GM18870 (cell line): ENCODE data around the gene JDP2.

ENCODE experiments used
- ATAC-seq: cut with Tn5 transposase; IDR thresholded peaks from one replicate; pipeline ENCODE4 v1.9.1; 2021; ENCODE audit warnings: moderate library complexity; ENCODE audit not compliant: unreplicated experiment

JDP2 gene

DNA sequence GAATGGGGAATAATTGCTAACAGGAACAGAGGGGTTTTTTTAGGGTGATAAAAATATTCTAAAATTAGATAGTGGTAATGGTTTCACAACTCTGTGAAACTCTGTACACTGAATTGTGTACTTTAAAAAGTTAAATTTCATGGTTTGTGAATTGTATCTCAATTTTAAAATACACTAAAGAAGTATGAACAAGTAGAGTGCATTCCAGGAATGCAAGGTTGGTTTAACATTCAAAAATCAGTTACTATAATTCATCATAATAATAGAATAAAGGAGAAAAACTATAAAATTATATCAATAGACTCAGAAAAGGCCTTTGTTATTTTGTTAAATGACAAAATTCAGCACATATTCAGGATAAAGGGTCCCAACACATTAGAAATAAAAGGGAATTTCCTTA lies 83.4 kb downstream of the JDP2 start:
- no peak for ATAC-seq

DNA sequence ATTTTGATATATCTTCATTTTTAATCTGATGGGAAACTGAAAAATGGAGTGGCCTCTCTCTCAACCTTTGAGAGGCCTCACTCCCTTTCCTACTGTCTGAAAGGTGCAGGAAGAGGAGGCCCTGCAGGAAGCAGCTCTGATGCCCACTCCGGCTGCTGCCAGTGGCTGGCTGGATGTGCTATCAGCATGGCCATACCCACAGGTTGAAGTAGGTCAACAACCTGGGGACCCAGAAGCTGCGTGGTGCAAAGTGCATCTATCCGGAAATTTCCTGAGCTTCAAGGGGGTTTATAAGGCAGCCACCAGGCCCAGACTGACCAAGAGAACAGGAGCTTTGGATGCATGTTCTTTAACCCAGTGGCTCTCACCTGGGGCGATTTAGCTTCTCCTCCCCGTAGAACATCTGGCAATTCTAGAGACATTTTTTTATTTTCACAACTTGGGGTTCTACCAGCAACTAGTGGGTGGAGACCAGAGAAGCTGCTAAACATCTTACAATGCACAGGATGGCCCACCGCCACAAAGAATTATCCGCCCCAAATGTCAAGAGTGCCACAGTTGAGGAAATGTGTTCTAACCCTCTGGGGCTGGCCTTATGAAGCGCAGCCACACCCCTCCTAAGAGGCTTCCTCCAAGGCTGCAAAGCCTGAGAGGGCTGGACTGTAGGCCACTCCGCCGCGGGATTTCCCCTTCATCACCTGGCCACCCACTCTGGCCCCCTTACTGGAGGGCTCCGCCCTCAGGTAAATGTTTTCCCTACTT lies 86.3 kb downstream of the JDP2 start:
- ATAC-seq: no peak

DNA sequence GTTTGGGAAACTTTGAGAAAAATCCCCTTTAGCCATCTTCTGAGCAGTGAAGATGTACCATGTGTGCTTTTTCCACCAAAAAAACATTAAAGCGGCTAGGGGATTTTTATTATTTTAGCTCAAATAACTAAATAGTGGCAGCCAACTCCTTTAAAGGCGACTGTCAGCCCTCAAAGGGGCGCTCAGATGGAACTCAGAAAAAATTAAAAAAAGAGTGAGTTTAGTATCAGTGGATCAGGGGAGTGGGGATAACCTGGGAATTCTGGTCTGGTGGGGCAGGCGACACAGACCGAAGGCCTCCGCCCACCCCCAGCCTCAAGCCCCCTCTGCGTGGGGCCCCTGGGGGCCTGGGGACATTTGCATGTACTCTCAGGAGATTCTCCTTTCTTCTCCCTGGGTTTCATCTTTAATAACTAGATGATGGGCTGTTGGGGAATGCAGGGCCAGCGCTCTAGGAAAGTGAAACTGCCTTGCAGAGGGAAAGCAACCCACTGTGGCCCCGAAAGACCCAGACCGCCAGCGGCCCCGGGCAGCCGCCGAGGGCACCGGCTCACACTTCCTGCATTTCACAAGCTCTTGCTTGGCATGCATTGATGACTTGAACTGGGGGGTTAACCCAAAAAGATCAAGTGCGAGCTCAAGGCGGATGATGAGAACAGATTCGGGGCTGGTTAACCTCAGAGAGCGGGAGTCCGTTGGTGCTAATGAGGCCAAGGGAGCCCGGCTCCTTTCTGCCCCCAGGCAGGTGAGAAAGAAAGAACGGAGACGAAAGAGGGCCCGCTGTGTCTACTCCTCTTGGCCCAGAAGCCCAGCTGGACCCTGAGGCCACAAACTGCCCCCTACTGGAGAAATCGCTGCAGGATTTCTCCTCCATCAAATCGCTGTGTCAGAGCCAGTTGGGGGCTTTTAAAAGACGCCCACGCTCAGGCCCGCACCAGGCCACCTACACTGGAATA lies 87.1 kb downstream of the JDP2 start:
- peak; percentile 36 for ATAC-seq

DNA sequence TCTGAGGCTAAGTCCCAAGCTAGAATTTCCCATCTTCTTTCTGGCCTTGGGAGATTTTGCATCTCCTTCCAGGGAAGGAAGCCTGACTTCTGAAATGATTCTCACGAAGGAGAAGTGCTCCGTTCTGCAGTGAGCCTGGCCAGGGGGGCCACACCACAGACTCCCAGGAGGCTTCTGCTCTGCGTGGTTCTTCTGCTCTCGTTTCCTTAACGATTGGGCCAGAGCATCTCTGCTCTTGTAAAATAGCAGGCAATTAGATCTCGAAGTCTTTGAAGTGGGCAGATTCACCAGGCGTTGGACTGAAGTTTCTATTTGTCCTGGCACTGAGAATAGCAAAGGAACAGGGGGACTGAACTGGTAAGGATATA lies 87.8 kb downstream of the JDP2 start:
- ATAC-seq: no peak

DNA sequence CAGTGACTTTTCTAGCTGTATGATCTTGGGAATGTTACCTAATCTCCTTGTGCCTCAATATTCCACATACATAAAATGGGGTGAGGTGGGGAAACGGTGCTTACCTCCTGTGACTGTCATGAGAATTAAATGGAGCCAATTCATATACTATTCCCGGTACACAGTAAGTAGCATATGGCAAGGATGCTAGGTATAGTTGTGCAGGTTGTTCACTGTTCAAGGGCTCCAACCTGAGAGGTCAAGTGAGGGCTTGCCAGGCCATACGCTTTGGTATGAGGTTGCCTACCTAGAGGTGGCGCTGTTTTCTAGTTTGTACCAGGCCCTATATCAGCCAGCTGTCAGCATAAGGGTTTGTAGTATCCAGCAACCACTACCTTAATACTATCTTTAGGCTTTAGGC lies 90.8 kb downstream of the JDP2 start:
- ATAC-seq: no peak

DNA sequence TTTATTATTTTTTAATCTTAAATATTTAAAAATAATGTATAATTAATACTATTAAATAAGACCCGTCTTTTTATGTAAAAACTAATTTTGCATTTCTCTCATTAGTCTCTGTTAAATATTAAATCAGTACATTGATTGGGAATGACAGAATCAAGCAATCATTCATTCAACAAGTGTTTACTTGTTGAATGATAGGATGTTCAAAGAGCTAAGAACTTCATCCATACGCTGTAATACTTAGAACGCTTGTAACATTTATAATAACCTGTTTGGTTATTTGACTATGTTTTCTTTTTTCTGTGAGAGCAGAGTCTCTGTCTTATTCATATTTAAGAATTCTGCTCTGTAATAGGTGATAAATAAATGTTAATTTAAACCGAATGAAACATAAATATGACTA lies 91.6 kb downstream of the JDP2 start:
- no peak for ATAC-seq

DNA sequence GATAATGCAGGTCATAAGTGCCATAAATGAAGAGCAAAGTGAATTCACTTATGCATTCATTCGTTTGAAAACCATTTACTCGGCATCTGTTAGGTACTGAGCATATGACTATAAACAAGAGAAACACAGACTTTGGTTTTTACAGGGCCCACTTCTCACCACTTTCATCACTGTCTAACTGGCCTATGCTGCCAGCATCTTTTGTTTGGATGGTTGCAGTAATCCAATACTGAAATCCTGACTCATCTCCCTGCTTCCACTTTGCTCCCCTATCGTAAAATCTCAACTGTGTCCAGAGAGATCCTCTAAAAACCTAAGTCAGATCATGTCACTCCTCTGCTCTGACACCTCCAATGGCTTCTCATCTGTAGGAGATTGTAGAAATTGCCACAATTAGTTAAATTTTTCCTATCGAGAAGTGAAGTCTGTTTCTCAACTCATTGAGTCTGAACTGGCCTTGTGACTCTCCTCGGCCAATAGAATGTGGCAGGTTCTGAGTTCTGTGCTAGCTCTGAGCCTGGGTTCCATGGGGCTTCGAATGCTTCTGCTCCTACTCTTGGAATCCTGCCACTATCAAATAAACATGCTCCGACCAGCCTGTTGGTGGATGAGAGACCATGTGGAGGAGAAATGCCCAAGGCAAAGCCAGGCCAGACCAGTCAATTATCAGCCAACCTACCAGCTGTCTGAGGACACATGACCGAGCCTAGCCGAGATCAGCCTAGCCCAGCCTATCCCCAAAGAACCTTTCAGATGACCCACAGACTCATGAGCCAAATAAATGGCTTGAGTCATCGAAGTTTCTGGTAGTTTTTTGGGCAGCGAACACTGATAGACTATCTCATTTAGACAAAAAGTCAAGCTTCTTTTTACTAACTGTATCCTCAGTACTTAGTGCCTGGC lies 92.3 kb downstream of the JDP2 start:
- no peak for ATAC-seq

DNA sequence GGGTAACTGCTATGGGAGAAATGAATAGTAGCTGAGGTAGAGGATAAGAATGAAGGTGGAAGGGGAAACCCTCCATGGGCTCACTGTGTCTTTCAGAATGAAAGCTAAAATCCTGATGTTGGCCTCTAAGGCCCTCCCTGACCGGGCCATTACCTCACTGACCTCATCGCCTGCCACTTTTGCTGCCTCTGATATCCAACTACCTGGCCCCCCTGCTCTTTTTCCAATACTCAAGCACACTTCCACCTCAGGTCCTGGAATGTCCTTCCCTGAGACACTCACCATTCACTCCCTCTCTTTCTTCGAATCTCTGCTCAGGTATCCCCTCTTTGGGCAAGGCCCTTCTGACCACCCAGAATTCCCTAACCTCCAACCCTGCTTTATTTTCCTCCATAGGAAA lies 93.0 kb downstream of the JDP2 start:
- ATAC-seq: no peak

DNA sequence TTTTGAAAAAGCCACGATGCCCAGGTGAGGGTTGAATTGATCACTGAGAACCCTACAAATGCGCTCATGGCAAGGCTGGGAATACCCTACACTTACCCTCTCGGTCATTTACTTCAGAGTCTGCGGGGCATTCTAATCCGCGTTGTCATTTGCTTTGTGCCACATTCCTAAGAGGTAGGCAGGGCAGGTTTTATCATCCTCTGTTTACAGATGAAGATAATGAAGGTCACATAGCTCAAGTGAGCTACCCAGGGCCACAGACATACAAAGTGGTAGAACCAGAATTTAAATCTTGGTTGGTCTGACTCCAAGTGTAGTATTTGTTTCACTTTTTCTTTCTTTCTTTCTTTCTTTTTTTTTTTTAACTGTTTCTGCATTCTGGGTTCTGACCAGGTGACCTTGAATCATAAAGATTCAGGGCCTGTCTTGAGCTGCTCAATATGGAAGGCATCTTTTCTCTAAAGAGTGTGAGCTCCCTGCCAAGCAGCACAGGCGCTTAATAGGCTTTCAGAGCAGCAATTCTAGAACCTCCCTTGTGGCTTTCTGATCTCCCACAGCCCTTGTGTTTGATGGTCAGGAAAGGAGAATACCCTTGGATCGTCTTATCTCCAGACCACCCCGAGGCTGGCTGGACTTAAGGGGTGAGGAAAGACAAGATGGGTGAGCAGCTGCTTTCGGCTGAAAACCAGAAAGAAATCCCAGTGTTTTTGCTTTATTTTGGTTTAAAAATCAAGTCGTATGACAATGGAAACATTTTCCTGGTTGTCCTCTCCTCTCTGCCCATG lies 93.8 kb downstream of the JDP2 start:
- no peak for ATAC-seq

DNA sequence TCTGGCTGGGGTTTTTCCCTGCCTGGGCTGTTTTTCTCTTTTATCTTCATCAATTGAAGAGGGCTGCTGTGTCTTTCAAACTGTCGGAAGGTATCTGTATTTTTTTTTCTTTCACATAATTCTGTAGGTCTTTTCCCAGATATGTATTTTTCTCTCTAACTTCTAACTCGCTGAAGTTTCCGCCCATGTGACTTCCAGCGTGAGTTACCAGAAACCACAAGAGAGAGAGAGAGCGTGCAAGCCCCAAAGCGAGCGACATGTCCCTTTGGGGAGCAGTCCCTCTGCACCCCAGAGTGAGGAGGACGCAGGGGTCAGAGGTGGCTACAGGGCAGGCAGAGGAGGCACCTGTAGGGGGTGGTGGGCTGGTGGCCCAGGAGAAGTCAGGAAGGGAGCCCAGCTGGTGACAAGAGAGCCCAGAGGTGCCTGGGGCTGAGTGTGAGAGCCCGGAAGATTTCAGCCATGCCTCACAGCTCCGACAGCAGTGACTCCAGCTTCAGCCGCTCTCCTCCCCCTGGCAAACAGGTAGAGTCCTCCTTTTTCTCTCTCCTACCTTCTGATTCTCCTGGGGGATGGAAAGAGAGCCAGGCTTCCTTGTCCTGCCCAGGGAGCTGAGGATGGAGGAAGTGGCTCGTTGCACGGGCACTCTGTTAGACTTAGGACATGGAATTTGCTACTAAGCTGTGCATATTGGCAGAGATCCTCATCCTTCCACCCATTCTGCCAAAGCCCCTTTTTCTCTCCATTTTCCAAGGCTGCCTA lies 94.6 kb downstream of the JDP2 start, which contains the start of gene BATF:
BATF (plus strand) TSS at position 246 of the 759 bp plus-strand sequence; CDS start at position 460, 214 bp downstream.
- peak; percentile 47 for ATAC-seq

DNA sequence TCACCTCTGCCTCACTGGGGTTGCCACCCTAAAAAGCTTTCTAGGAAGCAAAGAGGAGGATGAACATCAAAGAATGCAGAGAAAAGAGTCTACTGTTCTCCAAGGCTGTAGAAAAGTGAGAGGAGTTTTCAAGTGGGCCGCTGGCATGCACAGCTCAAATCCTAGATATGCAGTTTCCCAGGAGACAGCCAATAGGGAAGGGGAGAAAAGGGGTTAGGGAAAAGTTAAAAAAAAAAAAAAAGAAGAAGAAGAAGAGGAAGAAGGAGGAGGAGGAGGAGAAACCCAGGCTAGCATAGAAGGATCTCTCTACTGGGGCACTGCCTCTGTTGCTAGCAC lies 95.1 kb downstream of the JDP2 start:
- ATAC-seq: no peak
